Cerebellar nuclear complex (tissue), 1 donor: ENCODE results near the gene GIMAP1.

ENCODE experiments used
- DNase-seq, 2 experiments: peaks; one replicate each; lab custom pipeline; 2025; lab: John Stamatoyannopoulos, UW

GIMAP1 gene

GRCh38 chr7:150722431-150722931, 6.1 kb downstream of the GIMAP1 start:
- DNase-seq, result no peak

DNA sequence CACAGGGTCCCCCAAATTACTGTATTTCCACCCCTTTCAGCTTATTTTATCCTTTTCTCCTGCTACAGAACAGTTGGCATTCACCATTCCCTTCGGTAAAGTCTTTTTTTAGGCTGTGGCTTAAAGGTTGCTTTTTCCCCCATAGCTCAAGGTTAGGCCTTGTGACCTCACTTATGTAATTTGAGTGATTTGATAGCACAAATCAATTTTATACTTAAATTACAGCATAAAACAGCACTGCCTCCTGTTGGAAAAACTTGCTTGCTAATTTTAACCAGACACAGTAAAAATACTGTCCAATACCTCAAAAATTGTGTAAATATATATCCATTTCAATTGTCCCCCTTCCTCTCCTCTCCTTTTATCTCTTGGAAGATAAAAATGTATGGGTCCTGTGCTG, 7.1 kb downstream of the GIMAP1 start:
- no peak for DNase-seq

DNA sequence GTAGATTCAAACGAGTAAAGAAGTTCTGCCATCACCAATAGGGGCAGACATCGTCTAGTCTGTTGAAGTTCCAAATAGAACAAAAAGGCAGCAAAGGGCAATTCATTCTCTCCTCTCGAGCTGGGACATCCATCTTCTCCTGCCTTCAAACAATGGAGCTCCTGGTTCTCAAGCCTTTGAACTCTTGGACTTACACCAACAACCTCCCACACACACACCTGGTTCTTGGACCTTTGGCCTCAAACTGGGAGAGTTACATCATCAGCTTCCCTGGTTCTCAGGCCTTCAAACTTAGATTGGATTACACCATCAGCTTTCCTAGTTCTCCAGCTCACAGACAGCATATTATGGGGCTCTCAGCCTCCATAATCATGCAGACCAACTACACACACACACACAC, 11.0 kb downstream of the GIMAP1 start:
- DNase-seq, result no peak

- no peak for DNase-seq
Observed at GRCh38 chr7:150728011-150728410, 11.6 kb downstream of the GIMAP1 start.

DNA sequence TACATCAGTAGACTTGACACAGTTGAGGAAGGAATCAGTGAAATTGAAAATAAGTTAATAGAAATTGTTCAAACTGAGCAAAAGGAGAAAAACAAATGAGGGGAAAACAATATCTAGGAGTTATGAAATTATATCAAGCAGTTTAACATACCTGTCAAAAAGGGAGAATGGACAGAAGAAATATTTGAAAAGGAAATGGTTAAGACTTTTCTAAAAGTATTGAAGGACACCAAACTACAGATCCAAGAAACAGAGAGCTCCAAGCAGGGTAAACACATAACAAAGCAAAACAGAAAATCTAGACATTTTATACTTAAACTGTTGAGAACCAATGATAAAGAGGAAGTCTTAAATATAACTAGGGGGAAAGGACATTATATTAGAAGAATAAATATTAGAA, 12.2 kb downstream of the GIMAP1 start:
- no peak for DNase-seq

GRCh38 chr7:150731916-150732315, 15.5 kb downstream of the GIMAP1 start:
- no peak for DNase-seq

DNA sequence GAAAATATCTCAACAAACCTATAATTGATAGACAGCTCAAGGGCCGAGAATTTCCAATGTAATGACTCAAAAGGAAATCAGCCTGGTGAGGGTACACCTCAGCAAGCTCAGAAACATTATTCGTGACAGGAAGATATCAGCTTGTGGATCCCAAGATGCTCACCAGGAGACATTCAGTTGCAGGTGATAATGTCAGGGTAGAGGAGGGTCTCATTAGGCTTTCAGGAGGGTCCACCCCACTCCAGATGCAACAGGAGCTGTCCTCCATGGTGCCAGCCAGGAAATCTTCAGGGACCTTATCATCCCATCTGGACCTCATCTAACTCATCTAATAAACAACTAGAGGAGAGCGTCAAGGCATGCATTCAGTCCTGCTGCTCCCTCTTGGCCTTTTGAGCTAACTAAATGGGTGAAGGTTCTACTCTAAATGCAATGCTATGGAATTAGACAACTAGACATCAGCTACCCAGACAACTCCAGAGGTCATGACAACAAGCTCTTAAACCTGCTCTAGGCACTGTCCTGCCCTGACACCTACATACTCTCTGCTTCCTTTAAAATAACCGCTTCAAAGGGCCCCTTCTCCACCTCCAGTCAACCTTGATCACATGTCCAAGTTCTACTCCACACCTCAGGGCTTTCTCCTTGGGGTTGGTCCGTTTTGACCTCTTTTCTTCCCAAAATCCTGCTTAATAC, 16.5 kb downstream of the GIMAP1 start:
- DNase-seq, result no peak

DNA sequence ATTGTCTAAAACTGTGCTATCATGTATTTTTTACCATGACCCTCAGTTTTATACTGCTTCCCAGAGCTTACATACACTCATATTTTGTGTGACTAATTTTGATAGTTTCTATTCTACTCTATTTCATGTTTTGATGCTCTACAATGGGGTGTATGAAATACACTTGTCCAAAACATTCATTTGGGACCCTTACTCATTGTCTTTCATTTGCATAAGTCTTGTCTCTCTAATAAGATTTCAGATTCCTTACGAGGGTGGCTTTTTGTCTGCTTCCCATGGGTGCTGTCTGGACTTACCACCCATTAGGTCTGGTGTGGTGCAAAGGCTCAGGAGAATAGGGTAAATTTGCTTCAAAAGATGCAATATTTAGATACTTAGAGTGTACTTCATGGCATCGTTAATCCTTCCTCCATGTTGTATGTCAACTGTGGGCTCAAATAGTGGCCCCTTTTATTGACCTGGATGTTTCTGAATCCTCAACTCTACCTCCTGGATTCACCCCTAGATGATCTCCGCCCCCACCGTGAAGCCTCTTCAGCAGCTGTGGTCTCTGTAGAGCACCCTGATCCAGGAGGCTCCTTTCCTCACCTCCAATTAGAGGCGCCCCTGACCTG, 17.2 kb downstream of the GIMAP1 start:
- no peak for DNase-seq

- DNase-seq, result no peak
Observed at GRCh38 chr7:150734254-150734653, 17.8 kb downstream of the GIMAP1 start.

GRCh38 chr7:150735596-150736358, 19.4 kb downstream of the GIMAP1 start:
- no peak for DNase-seq

DNA sequence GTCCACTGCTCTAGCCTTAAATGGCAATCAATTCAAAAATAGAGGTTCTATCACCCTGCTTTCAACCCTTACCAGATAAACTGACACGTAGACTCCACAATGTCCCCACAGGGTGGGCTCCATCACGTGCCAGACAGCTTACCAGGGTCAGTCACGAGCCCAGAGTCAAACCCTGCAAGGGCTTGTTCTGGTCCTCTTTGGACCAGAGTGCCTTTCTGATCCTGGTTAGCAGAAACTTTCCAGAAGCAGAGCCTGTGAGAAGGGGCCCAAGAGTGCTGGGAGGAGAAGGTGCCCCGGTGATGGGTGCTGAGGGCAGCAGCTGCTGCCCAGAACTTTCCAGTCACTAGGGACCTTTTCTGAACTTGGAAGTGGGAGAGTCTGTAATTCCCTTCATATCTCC, 20.5 kb downstream of the GIMAP1 start:
- DNase-seq, result no peak

- no peak for DNase-seq
Observed at GRCh38 chr7:150737265-150738055, 21.0 kb downstream of the GIMAP1 start, which contains the start of gene GIMAP5. GIMAP5 (plus strand) TSS chr7:150737418; CDS start chr7:150740885, 3,467 bp downstream.

DNA sequence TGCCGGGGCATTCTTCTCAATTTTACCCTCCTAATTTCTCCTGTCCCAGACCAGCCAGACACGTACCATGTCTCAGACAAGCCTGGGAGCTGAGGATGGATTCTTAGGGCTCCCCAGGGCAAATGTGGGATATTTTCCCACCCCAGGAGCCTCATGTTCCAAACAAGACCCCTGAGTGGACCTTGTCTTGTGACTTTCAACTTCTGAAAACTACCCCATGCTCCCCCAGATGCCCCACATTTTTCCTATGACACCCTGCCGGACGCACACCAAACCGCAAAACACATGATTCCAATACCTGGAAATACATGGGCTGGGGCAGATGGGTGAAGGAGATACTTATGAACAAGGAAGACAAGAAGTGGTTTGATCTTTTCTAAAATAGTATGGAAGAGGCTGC, 21.7 kb downstream of the GIMAP1 start:
- DNase-seq, result no peak

- DNase-seq, result no peak
Observed at GRCh38 chr7:150738591-150739001, 22.2 kb downstream of the GIMAP1 start.

DNA sequence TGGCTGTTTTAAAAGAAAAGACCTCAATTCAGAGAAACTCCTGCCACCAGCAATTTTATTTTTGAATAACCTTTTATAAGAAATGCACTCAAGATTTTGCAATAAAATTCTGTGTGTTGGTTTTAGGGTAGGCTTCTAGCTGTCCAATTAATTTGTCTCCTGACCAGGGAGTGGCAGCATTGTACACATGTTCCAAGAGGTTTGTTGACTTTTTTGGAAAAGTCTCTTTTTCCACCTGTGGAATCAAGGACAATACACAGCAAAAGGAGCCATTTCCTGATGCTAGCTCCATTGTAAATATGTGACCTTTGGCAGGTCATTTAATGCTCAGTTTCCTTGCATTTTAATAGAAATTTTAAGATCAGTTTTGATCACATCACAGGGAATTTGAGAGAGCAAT, 22.6 kb downstream of the GIMAP1 start:
- DNase-seq, result no peak

DNA sequence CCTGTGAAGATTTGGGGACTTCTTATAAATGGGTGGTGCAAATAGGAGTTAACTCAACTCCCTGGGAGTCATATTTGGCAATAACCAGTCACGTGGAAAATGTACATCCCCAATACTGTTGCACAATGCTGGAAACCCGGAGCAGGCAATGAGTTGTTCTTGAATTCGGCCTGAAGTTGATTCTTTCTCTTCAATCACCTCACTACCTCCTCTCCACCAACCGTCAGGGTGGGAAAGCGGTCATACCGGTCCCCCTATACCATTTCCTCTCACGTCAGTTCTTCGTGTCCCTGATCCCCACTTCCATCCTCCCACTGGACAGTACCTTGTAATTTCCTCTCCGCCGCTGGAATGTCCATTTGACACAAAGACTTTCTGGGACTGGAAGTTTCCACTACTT, 23.6 kb downstream of the GIMAP1 start:
- DNase-seq, result no peak

DNA sequence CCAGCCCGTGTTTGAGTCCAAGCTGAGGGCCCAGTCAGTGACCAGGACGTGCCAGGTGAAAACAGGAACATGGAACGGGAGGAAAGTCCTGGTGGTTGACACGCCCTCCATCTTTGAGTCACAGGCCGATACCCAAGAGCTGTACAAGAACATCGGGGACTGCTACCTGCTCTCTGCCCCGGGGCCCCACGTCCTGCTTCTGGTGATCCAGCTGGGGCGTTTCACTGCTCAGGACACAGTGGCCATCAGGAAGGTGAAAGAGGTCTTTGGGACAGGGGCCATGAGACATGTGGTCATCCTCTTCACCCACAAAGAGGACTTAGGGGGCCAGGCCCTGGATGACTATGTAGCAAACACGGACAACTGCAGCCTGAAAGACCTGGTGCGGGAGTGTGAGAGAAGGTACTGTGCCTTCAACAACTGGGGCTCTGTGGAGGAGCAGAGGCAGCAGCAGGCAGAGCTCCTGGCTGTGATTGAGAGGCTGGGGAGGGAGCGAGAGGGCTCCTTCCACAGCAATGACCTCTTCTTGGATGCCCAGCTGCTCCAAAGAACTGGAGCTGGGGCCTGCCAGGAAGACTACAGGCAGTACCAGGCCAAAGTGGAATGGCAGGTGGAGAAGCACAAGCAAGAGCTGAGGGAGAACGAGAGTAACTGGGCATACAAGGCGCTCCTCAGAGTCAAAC, 26.0 kb downstream of the GIMAP1 start:
- DNase-seq, result no peak

GRCh38 chr7:150744041-150744656, 27.7 kb downstream of the GIMAP1 start:
- DNase-seq, result no peak

- no peak for DNase-seq
Observed at GRCh38 chr7:150745086-150745485, 28.7 kb downstream of the GIMAP1 start.

DNA sequence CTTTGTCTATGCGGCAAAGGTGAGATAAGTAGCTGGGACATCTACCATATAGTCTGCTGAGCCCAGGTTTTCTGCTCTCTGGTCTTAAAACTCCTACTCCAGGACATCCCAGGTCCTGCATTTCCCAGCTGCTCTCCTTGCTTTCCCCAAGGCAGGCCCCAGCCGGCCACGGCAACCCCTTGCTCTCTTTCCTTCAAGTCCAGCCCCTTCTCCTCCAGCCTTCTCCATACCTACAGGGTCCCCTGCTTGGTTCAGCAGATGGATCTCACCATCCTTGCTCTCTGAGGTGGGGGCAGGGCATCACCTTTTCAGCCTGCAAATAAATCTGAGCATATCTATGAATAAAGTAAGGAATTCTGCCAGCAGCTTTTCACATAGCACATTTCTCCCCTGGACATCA, 29.5 kb downstream of the GIMAP1 start:
- DNase-seq, result no peak

GRCh38 chr7:150746921-150747320, 30.5 kb downstream of the GIMAP1 start:
- DNase-seq, result no peak
